AG04449 (cell line): ENCODE measurements around the gene CABLES1.
"Not testable (repeated sequence)": the region's sequence is repeated elsewhere in the genome, so short reads cannot be mapped to it uniquely, and the experiment has no call there.

ENCODE experiments used
- CTCF ChIA-PET: fragments of 350-600 bp; formaldehyde crosslinking; extraction: SDS; loops from one replicate; lab custom pipeline; 2021; ENCODE audit warnings: antibody characterized with exemption; lab: Yijun Ruan, JAX
- POLR2A ChIA-PET: fragments of 400-600, 350-600 bp; formaldehyde crosslinking; extraction: SDS; loops from one replicate; lab custom pipeline; 2020; ENCODE audit warnings: antibody characterized with exemption, inconsistent platforms; lab: Yijun Ruan, JAX
- DNase-seq: peaks from one replicate; pipeline ENCODE4 v3.0.0-alpha.2; 2010; ENCODE audit warnings: low read depth, low spot score
- H3K4me3 ChIP-seq: 2 replicates; pipeline ENCODE4 v1.5.1; 2011; ENCODE audit warnings: low read depth, mild to moderate bottlenecking, control low read depth, low read length
- CTCF ChIP-seq: IDR thresholded peaks from one replicate; pipeline ENCODE4 v1.5.1; 2011; ENCODE audit warnings: mild to moderate bottlenecking, moderate library complexity, low read length, control low read depth, inconsistent platforms; ENCODE audit not compliant: insufficient read depth; ENCODE audit errors: missing control alignments

The CABLES1 gene

GRCh38 chr18:23238152-23238531 is 102.9 kb downstream of the CABLES1 start:
- DNase-seq = no peak
- ChIA-PET CTCF (interaction anchor here (1.4 kb wide), 1 partner anchor 13 kb away, joined by 4 read pairs; no protein-coding TSS in a partner anchor), POLR2A (interaction anchor here (1.2 kb wide), 1 partner anchor 13 kb away, joined by 4 read pairs; no protein-coding TSS in a partner anchor)
- no peak overlapping the region for H3K4me3 ChIP-seq
- no peak for TF ChIP-seq CTCF

- no peak overlapping the region for H3K4me3 ChIP-seq
- no peak for DNase-seq
- POLR2A ChIA-PET = interaction anchor here (1.2 kb wide), 1 partner anchor 13 kb away, joined by 4 read pairs; no protein-coding TSS in a partner anchor
- CTCF ChIA-PET = no interaction called here
- TF ChIP-seq CTCF = no peak
These were observed 103.5 kb downstream of the CABLES1 start for GRCh38 chr18:23238651-23239349.

- TF ChIP-seq CTCF = no peak
- H3K4me3 ChIP-seq = no peak overlapping the region
- POLR2A ChIA-PET = interaction anchor here (1.2 kb wide), 1 partner anchor 14 kb away, joined by 4 read pairs; no protein-coding TSS in a partner anchor
- DNase-seq = no peak
- CTCF ChIA-PET = no interaction called here
These were observed 104.0 kb downstream of the CABLES1 start for GRCh38 chr18:23239350-23239692.

- H3K4me3 ChIP-seq = no peak overlapping the region
- TF ChIP-seq CTCF = no peak
- no peak for DNase-seq
- CTCF ChIA-PET = interaction anchor here (0.7 to 1.4 kb wide), 3 partner anchors 9 to 139 kb away, joined by 3 to 4 read pairs (median 4); no protein-coding TSS in a partner anchor
- POLR2A ChIA-PET = no interaction called here
These were observed 104.8 kb downstream of the CABLES1 start for GRCh38 chr18:23239885-23240608.

GRCh38 chr18:23240609-23240930 is 105.3 kb downstream of the CABLES1 start:
- no peak for DNase-seq
- ChIA-PET CTCF (interaction anchor here (0.7 to 1.4 kb wide), 3 partner anchors 9 to 139 kb away, joined by 3 to 4 read pairs (median 4); no protein-coding TSS in a partner anchor), POLR2A (no interaction called here)
- no peak for TF ChIP-seq CTCF
- H3K4me3 ChIP-seq = no peak overlapping the region

- CTCF ChIA-PET, POLR2A ChIA-PET, DNase-seq, H3K4me3 ChIP-seq: not testable (repeated sequence)
These were observed 106.7 kb downstream of the CABLES1 start for GRCh38 chr18:23241833-23242496.
